HCT116 (cell line): ENCODE results near the gene DPH2. TPM values are rescaled to one million over a fixed set of nuclear protein-coding genes. Genes with fewer than 3 reads are reported as not detected.

Experiments
- ATAC-seq: fragments of 200-7000 bp; cut with Tn5 transposase; 2 replicates; pipeline ENCODE4 v1.9.1; 2020; ENCODE audit warnings: mild to moderate bottlenecking, moderate library complexity
- BruUV-seq: library from RNA; stranded (reverse); fragments of 400-500 nt; replicated peaks from 2 replicates; lab custom pipeline; 2021; lab: Mats Ljungman, UMichigan
- CTCF ChIA-PET: fragments of 300-600 bp; sonication (Branson Sonifier 250); formaldehyde crosslinking; loops from one replicate; lab custom pipeline; 2021; ENCODE audit warnings: antibody characterized with exemption; lab: Charles Lee
- POLR2A ChIA-PET: fragments of 300-600, 350-600 bp; sonication (Branson Sonifier 250); formaldehyde crosslinking; loops from one replicate; lab custom pipeline; 2021; ENCODE audit warnings: antibody characterized with exemption; lab: Charles Lee
- RAD21 ChIA-PET, 2 experiments: fragments of 300-600 bp; sonication (Branson Sonifier 250); formaldehyde crosslinking; loops; one replicate each; lab custom pipeline; 2023; ENCODE audit warnings: low total read pairs in 2 of 2; ENCODE audit not compliant: uncharacterized antibody in 2 of 2, unreplicated experiment in 2 of 2, low non-redundant PET in 1 of 2; lab: Charles Lee
- DNase-seq: peaks from one replicate; pipeline ENCODE4 v3.0.0-alpha.2; 2010; ENCODE audit warnings: low read depth, low spot score
- H2AFZ ChIP-seq: fragments of 200-600 bp; shearing (Covaris generic), sonication (generic); 2 replicates; pipeline ENCODE4 v1.6.1; 2017; ENCODE audit warnings: low read depth, mixed run types, mixed read lengths, antibody characterized with exemption, low read length; ENCODE audit not compliant: poor library complexity, severe bottlenecking
- H3K27ac ChIP-seq: 2 replicates; pipeline ENCODE4 v1.5.1; 2012; ENCODE audit warnings: low read depth, low read length
- H3K27me3 ChIP-seq: fragments of 200-600 bp; sonication (generic); 2 replicates; pipeline ENCODE4 v1.6.1; 2016; ENCODE audit warnings: mixed run types, low read length, mixed read lengths; ENCODE audit not compliant: insufficient read depth
- H3K36me3 ChIP-seq, 2 experiments: fragments of 200-500 bp in 1 of 2; fragments of 200-600 bp in 1 of 2; sonication (Bioruptor generic) in 1 of 2; sonication (generic) in 1 of 2; 2 replicates each; pipeline versions ENCODE4 v1.5.1 to v1.6.1; 2014 to 2016; ENCODE audit warnings: low read length in 2 of 2, inconsistent platforms in 1 of 2, mixed read lengths in 1 of 2, mixed run types in 1 of 2; ENCODE audit not compliant: insufficient read depth in 2 of 2, control insufficient read depth in 1 of 2
- H3K4me1 ChIP-seq, 2 experiments: fragments of 200-600 bp in 1 of 2; sonication (generic) in 1 of 2; 2 replicates each; pipeline versions ENCODE4 v1.5.1 to v1.6.1; 2012 to 2017; ENCODE audit warnings: low read length in 2 of 2, inconsistent platforms in 1 of 2, mild to moderate bottlenecking in 1 of 2, mixed read lengths in 1 of 2, mixed run types in 1 of 2, moderate library complexity in 1 of 2; ENCODE audit not compliant: insufficient read depth in 2 of 2, control insufficient read depth in 1 of 2
- H3K4me2 ChIP-seq: fragments of 200-600 bp; sonication (generic); 2 replicates; pipeline ENCODE4 v1.6.1; 2017; ENCODE audit warnings: mixed run types, low read length, mixed read lengths
- H3K4me3 ChIP-seq, 2 experiments: fragments of 200-600 bp in 1 of 2; sonication (generic) in 1 of 2; replicated peaks in 1 of 2; 2 replicates each; pipeline ENCODE4 v1.5.1; 2011 to 2016; ENCODE audit warnings: low read length in 2 of 2, control low read depth in 1 of 2, low read depth in 1 of 2, mild to moderate bottlenecking in 1 of 2, mixed read lengths in 1 of 2, mixed run types in 1 of 2
- H3K79me2 ChIP-seq: fragments of 200-600 bp; sonication (generic); 2 replicates; pipeline ENCODE4 v1.6.1; 2017; ENCODE audit warnings: mild to moderate bottlenecking, mixed run types, low read length, moderate library complexity, mixed read lengths; ENCODE audit not compliant: insufficient read depth
- H3K9ac ChIP-seq: fragments of 200-600 bp; sonication (generic); 2 replicates; pipeline ENCODE4 v1.6.1; 2016; ENCODE audit warnings: low read length, mixed read lengths
- H3K9me2 ChIP-seq: fragments of 200-600 bp; sonication (generic), shearing (Covaris generic); 2 replicates; pipeline ENCODE4 v1.6.1; 2017; ENCODE audit warnings: mixed run types, mild to moderate bottlenecking, moderate library complexity; ENCODE audit not compliant: insufficient read depth
- H3K9me3 ChIP-seq, 2 experiments: fragments of 200-500 bp in 1 of 2; fragments of 200-600 bp in 1 of 2; sonication (Bioruptor generic) in 1 of 2; sonication (generic) in 1 of 2; 2 replicates each; pipeline ENCODE4 v1.6.1; 2014 to 2017; ENCODE audit warnings: low read length in 2 of 2, mixed read lengths in 2 of 2, inconsistent platforms in 1 of 2, low read depth in 1 of 2, mild to moderate bottlenecking in 1 of 2, mixed run types in 1 of 2, moderate library complexity in 1 of 2; ENCODE audit not compliant: control insufficient read depth in 1 of 2, insufficient read depth in 1 of 2
- H4K20me1 ChIP-seq: fragments of 200-600 bp; sonication (generic), shearing (Covaris generic); 2 replicates; pipeline ENCODE4 v1.6.1; 2017; ENCODE audit warnings: mixed run types, mild to moderate bottlenecking, moderate library complexity; ENCODE audit not compliant: insufficient read depth
- CBX3 ChIP-seq: IDR thresholded peaks from 2 replicates; pipeline ENCODE4 v1.6.1; 2012; ENCODE audit warnings: low read depth
- CEBPB ChIP-seq: IDR thresholded peaks from 2 replicates; pipeline ENCODE4 v1.6.1; 2012; ENCODE audit warnings: low read depth
- EGR1 ChIP-seq: IDR thresholded peaks from 2 replicates; pipeline ENCODE4 v1.6.1; 2012; ENCODE audit warnings: low read depth
- ELF1 ChIP-seq: IDR thresholded peaks from 2 replicates; pipeline ENCODE4 v1.6.1; 2012; ENCODE audit warnings: low read depth, borderline replicate concordance
- FOSL1 ChIP-seq: IDR thresholded peaks from 2 replicates; pipeline ENCODE4 v1.6.1; 2012; ENCODE audit warnings: low read depth
- SP1 ChIP-seq: IDR thresholded peaks from 2 replicates; pipeline ENCODE4 v1.6.1; 2012; ENCODE audit warnings: low read depth
- SRF ChIP-seq: IDR thresholded peaks from 2 replicates; pipeline ENCODE4 v1.6.1; 2012; ENCODE audit warnings: low read depth
- TCF7L2 ChIP-seq: IDR thresholded peaks from 2 replicates; pipeline ENCODE4 v1.7.0; 2011; ENCODE audit warnings: borderline replicate concordance, inconsistent platforms; ENCODE audit not compliant: insufficient read depth, insufficient read length; ENCODE audit errors: extremely low read depth
- YY1 ChIP-seq: IDR thresholded peaks from 2 replicates; pipeline ENCODE4 v1.6.1; 2011; ENCODE audit warnings: low read length, low read depth, moderate library complexity, mild to moderate bottlenecking; ENCODE audit not compliant: insufficient replicate concordance; ENCODE audit errors: extremely low read depth
- ZNF274 ChIP-seq: fragments of 200-500 bp; sonication (Bioruptor generic); IDR thresholded peaks from 2 replicates; pipeline ENCODE4 v1.6.1; 2014; ENCODE audit warnings: mild to moderate bottlenecking, low read depth, low read length, inconsistent platforms
- intact Hi-C: fragments of 100-400 bp; cut with micrococcal nuclease; formaldehyde crosslinking; loops from 2 replicates; pipeline ENCODE4 v1.10.0; 2022
- total RNA-seq: library from RNA; stranded (reverse); gene quantifications from one replicate; pipeline ENCODE4 v1.2.1, GENCODE V29; 2021; ENCODE audit not compliant: unreplicated experiment

Gene DPH2
- total RNA-seq, 1 experiment from 2014 or later, result 53.2 TPM

- no peak overlapping the region for H3K27ac ChIP-seq
- intact Hi-C loops, result no loop called here
- no peaks in the 10 kb centered on the region for H3K9me3 ChIP-seq
- POLR2A ChIA-PET, result no interaction called here
- no peaks in the 10 kb centered on the region for H3K9me2 ChIP-seq
- H3K4me2 ChIP-seq, result no peak overlapping the region
- H2AFZ ChIP-seq, result no peak overlapping the region
- TF ChIP-seq SP1, result no peak
- TF ChIP-seq YY1, result no peak
- no peak for TF ChIP-seq CBX3
- no peak for TF ChIP-seq ZNF274
- TF ChIP-seq TCF7L2, result no peak
- TF ChIP-seq FOSL1, result no peak
- TF ChIP-seq EGR1, result no peak
- no peak for TF ChIP-seq SRF
- TF ChIP-seq ELF1, result no peak
- no peak for TF ChIP-seq CEBPB
- TF ChIP-seq, all 23 proteins: peak for 0
- H3K27me3 ChIP-seq, result no peaks in the 10 kb centered on the region
- H3K4me1 ChIP-seq, result peaks cover 6 to 14% of the 10 kb centered on the region in 2 experiments; a peak in 3 of 4 replicates
- RAD21 ChIA-PET, result no interaction called here
- H3K9ac ChIP-seq, result no peak overlapping the region
- no TSS peak for BruUV-seq
- H3K4me3 ChIP-seq, result no peak overlapping the region
- H3K79me2 ChIP-seq, result peaks cover 11% of the 10 kb centered on the region; the same call in 1 of the 2 replicates
- no peaks in the 10 kb centered on the region for H4K20me1 ChIP-seq
- ATAC-seq (no peak), DNase-seq (no peak)
- H3K36me3 ChIP-seq, result 0 out of 4 replicates have a peak, but pooled peaks cover 0 to 3% of the 10 kb centered on the region in 2 experiments
- CTCF ChIA-PET, result no interaction called here
Measured at GRCh38 chr1:43951021-43951985, 18.5 kb upstream of the DPH2 start.
